ENCODE measurements around the gene TLR6.

DNA sequence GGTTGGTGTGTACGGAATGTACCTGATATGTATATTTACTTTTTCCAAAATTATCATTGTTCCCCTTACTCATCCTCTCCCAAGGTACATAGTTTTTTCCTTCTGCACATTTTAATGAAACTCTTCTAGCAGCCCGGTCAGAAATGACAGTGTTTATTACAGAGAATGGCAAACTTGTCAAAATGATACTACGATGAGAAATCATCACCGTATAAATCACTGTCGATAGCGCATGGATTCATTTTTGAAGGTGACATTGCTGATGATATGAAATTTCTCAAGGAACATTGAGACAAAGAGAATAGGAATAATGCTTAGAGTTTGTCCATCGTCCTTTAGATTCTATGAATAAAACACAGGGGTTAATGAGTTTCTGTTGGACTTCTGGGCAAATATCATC, 41.6 kb upstream of the TLR6 start:
- TF ChIP-seq POLR2AphosphoS5 (IDR thresholded peaks at IDR 0.05; ENCODE audit: low read depth, low read length) (no peak), POLR2A (IDR thresholded peaks at IDR 0.05; ENCODE audit: low read depth, low read length) (no peak), TAF1 (IDR thresholded peaks at IDR 0.05; ENCODE audit: low read depth, low read length) (no peak), PAX5 (IDR thresholded peaks at IDR 0.05; ENCODE audit: insufficient read depth, low read length, severe bottlenecking) (no peak), SPI1 (IDR thresholded peaks at IDR 0.05; ENCODE audit: low read depth, low read length) (no peak), POU2F2 (IDR thresholded peaks at IDR 0.05; ENCODE audit: low read depth, low read length) (no peak)
